IPS-20b (cell line): ENCODE data around the gene CTF1.
A peak's percentile ranks its signal among the peaks of the same experiment; 100 is the strongest.
"Not testable (repeated sequence)": the region's sequence is repeated elsewhere in the genome, so short reads cannot be mapped to it uniquely, and the experiment has no call there.

Experiments
- H3K27ac ChIP-seq: one replicate; pipeline ENCODE4 v1.5.1; 2013; ENCODE audit warnings: low read length
- H3K27me3 ChIP-seq: 2 replicates; pipeline ENCODE4 v1.6.1; 2013; ENCODE audit warnings: mild to moderate bottlenecking, low read length, inconsistent platforms; ENCODE audit not compliant: insufficient read depth
- H3K36me3 ChIP-seq: 2 replicates; pipeline ENCODE4 v1.6.1; 2013; ENCODE audit warnings: low read depth, mild to moderate bottlenecking, inconsistent platforms, low read length, moderate library complexity; ENCODE audit not compliant: insufficient read depth
- H3K4me1 ChIP-seq: 2 replicates; pipeline ENCODE4 v1.6.1; 2013; ENCODE audit warnings: mild to moderate bottlenecking, control low read depth, inconsistent platforms, low read length, moderate library complexity; ENCODE audit not compliant: insufficient read depth
- H3K4me3 ChIP-seq: 2 replicates; pipeline ENCODE4 v1.5.1; 2013; ENCODE audit warnings: mild to moderate bottlenecking, low read length, inconsistent platforms
- H3K9ac ChIP-seq: 2 replicates; pipeline ENCODE4 v1.6.1; 2013; ENCODE audit warnings: low read depth, mild to moderate bottlenecking, inconsistent platforms, low read length, moderate library complexity
- H3K9me3 ChIP-seq: 2 replicates; pipeline ENCODE4 v1.6.1; 2013; ENCODE audit warnings: mild to moderate bottlenecking, low read depth, low read length, inconsistent platforms; ENCODE audit not compliant: insufficient read depth

Gene CTF1

DNA sequence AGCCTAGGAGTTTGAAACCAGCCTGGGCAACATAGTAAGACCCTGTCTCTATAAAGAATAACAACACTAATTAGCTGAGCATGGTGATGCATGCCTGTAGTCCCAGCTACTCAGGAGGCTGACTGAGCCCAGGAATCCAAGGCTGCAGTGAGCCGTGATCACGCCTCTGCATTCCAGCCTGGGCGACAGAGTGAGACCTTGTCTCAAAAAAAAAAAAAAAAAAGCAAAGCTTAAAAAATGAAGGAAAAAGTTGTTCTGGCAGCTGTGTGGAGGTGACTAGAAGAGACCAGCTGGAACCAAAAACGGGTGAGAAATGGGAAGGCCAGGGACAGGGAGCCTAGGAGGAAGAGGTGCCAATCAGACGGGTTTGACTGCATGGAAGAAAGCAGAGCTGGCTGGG, 6.7 kb upstream of the CTF1 start:
- no peaks in the 10 kb centered on the region for H3K4me1 ChIP-seq
- no peak overlapping the region for H3K4me3 ChIP-seq
- no peak overlapping the region for H3K9ac ChIP-seq
- H3K27ac ChIP-seq = no peak overlapping the region
- peaks cover 11% of the 10 kb centered on the region; the same call in 1 of the 2 replicates for H3K36me3 ChIP-seq
- H3K27me3 ChIP-seq = peaks cover 6% of the 10 kb centered on the region
- no peaks in the 10 kb centered on the region for H3K9me3 ChIP-seq

DNA sequence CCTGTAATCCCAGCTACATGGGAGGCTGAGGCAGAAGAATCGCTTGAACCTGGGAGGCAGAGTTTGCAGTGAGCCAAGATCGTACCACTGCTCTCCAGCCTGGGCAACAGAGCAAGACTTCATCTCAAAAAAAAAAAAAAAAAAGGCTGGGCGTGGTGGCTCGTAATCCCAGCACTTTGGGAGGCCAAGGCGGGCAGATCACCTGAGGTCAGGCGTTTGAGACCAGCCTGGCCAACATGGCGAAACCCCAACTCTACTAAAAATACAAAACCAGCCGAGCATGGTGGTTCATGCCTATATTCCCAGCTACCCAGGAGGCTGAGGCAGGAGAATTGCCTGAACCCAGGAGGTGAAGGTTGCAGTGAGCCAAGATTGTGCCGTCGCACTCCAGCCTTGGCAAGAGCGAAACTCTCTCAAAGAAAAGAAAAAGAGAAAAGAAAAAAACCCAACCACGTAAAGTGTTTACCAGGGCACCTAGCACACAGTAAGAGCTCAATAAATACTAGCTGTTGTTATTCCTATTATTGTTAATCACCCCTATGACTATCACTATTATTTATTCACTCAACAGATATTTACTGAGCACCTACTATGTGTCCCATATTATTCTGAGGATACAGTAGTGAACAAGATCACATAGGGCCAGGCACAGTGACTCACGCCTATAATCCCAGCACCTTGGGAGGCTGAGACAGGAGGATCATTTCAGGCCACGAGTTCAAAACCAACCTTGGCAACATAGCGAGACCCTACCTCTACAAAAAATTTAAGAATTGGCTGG, 5.2 kb upstream of the CTF1 start:
- H3K4me3 ChIP-seq, H3K4me1 ChIP-seq, H3K9ac ChIP-seq, H3K36me3 ChIP-seq, H3K27ac ChIP-seq, H3K9me3 ChIP-seq: not testable (repeated sequence)
- peaks cover 17% of the 10 kb centered on the region for H3K27me3 ChIP-seq

DNA sequence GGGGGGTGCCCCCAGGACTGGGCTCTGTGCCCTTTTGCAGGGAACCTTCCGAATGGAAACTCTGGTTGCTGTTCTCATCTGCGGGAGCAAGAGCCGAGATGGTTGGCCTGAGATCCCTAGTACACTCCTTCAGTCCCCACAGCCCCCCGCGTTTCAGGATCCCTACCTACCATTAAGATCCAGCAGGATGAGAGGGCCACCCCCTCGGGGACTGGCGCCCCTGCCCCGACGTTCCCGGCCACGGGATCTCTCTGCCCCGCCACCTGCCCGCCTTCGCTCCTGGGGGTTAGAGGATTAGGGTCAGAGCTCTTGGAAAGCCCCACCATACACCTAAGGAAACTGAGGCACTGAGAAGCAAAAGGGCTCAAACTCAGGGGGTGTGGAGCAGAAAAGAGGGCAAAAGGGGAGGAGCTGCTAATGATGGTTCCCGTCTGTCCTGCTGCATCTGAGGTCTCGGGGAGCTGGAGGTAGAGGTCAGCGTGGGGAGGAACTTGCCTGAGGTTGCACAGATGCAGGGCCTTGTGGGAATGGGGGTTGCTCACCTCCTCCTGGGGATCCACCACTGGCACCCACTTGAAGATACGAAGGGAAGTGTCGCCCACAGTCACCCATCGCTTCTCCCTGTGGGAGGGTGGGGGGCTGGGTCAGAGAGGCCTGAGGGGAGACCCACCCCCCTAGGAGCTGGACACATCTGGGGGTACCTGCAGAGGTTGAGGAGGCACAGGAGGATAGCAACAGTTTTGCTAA, 3.6 kb upstream of the CTF1 start:
- Histone ChIP-seq H3K27ac (no peak overlapping the region), H3K36me3 (0 out of 2 replicates have a peak, but pooled peaks cover 7% of the 10 kb centered on the region)

DNA sequence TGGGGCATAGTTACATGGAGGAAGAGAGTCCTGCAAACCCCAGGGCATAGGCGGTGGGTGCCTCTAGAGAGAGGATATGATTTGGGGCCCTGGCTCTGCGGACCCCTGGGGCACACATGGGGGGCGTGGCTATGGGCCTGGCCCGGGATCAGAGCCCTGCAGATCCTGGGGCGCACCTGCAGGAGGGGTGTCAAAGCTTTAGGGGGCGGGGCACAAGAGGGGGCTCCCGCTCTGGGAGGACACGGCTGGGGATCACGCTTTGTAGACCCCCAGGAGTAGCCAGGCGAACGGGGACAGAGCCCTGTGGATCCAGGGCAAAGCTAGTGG, 3.0 kb upstream of the CTF1 start:
- no peaks in the 10 kb centered on the region for H3K9me3 ChIP-seq
- H3K9ac ChIP-seq = peak overlapping the region; percentile 75; the same call in 1 of the 2 replicates
- H3K27ac ChIP-seq = no peak overlapping the region
- H3K4me3 ChIP-seq = peak overlapping the region; percentile 77
- H3K36me3 ChIP-seq = 0 out of 2 replicates have a peak, but pooled peaks cover 7% of the 10 kb centered on the region
- peaks cover 6% of the 10 kb centered on the region for H3K4me1 ChIP-seq
- H3K27me3 ChIP-seq = peaks cover 17% of the 10 kb centered on the region

More for the DNA sequence above, 3.6 kb upstream of the CTF1 start:
- H3K27me3 ChIP-seq = peaks cover 17% of the 10 kb centered on the region
- no peaks in the 10 kb centered on the region for H3K9me3 ChIP-seq
- peaks cover 6% of the 10 kb centered on the region for H3K4me1 ChIP-seq
- H3K4me3 ChIP-seq = peak overlapping the region; percentile 77
- H3K9ac ChIP-seq = no peak overlapping the region

DNA sequence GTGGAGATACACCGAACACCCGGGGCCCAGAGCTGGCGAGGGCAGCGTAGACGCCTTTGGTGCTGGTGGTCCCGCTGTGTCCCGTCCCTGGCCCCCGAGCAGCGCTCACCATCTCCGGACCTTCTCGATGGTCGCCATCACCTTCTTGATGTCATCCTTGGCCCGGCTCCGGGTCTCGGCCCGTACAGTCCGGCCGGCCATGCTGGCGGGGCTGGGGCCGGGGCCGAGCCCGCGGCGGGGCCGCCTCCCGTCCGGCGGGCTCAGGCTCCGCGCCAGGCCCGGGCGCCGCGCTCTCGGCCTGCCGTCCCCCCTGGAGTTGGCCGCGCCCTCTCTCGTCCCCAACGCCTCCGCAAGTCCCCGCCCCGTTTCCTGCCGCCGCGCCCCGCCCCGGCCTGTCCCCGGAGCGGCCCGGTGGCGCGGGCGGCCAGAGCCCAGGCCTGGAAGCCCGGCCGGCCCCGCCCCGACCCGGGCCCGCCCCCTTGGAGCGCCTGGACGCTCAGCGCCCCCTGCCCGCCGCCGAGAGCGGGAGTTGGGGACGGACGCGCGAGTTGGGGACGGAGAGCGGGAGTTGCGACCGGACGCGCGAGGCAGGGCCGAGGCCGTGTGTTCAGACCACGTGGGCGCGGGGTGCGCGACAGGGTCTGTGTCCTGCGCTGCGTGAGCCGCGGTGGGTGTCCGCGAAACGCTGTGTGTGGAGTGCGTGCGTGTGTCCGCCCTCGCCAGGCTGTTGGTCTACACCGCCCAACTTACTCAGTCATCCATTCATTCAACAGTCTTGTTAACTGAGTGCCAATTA, 2.5 kb upstream of the CTF1 start, which contains the start of gene BCL7C:
Gene BCL7C, minus strand, starts transcription at position 334 of the 796 bp plus-strand sequence. Its CDS starts 133 bp downstream, at position 201.
- H3K4me1 ChIP-seq = peaks cover 6% of the 10 kb centered on the region
- peak within 1 kb of the TSS; percentile 77 for H3K4me3 ChIP-seq
- H3K36me3 ChIP-seq = 0 out of 2 replicates have a peak, but pooled peaks cover 4% of the 10 kb centered on the region
- H3K9me3 ChIP-seq = no peaks in the 10 kb centered on the region
- H3K27me3 ChIP-seq = peaks cover 17% of the 10 kb centered on the region
- H3K9ac ChIP-seq = peak within 1 kb of the TSS; percentile 75; the same call in 1 of the 2 replicates
- no peak within 1 kb of the TSS for H3K27ac ChIP-seq

DNA sequence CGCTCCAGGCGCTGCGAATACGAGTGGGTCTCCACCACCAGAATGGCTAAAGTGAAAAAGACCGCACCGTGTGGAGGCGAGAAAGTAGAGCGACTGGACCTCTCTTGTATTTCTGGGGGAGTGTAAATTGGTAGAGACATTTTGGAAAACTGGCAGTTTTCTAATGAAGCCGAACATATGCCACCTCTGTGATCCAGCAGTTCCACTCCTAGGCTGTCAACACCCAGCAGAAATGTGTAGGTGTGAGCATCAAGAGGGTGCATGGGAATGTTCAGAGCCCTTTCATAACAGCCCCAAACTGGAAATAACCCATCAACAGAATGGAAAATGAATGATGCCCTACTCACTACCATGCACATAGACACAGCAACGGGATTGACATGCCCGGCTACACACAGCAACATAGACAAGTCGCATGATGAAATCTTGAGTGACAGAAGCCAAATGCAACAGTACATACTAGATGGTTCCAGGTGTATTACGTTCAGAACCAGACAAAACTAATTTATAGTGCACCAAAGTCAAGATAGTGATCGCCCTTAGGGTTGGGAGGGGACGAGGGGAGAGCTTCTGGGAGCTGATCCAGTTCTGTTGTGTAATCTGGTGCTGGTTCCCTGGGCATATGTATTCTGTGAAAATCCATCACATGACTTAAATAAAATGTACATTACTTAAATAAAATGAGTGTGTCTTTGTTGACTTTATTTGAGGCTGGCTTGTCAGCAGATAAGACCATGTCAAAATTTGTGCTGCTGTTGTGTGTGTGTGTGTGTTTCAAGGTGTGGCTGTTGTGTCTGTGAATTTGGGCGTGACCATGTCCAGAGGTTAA, 1.7 kb upstream of the CTF1 start:
- Histone ChIP-seq H3K4me3 (peak overlapping the region; percentile 53; the same call in 1 of the 2 replicates), H3K36me3 (no peaks in the 10 kb centered on the region), H3K9ac (peak overlapping the region; percentile 12; the same call in 1 of the 2 replicates), H3K9me3 (no peaks in the 10 kb centered on the region), H3K27ac (no peak overlapping the region), H3K4me1 (peaks cover 6% of the 10 kb centered on the region), H3K27me3 (peaks cover 17% of the 10 kb centered on the region)

DNA sequence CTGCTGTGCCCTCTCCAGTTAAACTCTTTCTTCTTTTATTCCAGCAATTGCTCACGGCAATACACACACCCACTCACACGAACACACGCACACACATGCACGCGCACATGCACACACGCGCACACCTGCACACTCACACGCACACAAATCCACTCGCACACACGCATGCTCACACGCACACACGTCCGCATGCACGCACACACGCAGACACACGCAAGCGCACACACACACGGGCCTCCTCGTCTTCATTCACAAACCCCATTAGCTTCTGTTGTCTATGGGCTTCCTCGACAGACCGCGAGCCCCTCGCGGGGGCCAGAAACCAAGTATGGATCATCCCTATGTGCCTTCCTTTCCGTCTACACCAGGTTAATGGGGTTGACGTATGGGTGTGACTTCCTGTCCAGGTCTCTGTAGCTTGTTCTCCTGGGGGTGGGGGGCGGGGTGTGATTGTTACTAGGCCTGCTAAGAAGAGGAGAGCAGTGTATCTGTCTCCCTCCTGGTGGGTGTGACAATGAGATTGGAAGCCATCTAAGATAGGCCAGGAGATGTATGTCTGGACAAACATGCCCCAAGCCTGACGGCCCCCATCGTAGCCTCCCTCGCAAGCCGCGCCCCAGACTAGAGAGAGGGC, 670 bp upstream of the CTF1 start:
- no peak overlapping the region for H3K27ac ChIP-seq
- H3K4me3 ChIP-seq = peak overlapping the region; percentile 82
- peaks cover 6% of the 10 kb centered on the region for H3K4me1 ChIP-seq
- H3K36me3 ChIP-seq = no peaks in the 10 kb centered on the region
- peaks cover 20% of the 10 kb centered on the region for H3K27me3 ChIP-seq
- peak overlapping the region; percentile 81; the same call in 1 of the 2 replicates for H3K9ac ChIP-seq
- no peaks in the 10 kb centered on the region for H3K9me3 ChIP-seq

DNA sequence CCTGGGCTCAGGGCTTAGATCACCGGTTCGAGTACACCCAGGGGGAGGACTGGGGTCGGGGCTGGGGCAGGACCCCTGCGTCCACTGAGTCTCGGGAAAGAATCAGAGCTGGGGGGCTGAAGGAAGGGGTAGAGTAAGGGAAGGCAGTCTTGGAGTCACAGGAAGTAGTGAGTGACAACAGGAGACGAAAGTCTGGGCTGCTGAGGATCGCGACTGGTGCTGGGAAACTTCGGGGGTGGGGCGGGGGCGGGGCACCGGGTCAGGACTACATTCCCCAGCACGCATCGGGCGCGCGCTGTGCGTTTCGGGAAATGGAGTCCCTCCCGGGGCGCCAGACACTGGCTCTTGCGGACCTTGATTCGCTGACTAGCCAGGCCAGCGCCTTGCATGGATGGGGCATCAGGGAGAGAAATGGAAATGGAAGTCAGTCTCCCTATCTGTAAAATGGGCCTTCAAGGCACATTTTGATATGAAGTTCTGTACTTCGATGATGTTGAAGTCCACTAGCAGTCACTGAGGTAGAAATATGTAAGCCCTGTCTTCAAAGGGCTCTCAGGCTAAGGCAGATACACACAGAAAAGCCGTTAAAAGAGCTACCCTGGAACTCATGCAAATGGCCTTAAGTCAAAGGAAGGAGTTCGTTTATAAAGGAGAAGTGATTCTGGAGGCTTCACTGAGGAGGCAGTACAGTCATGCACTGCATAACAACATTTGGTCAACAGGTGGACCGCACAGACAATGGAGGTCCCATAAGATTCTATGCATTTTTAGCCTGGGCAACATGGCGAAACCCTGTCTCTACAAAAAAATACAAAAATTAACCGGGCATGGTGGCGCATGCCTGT, 697 bp downstream of the CTF1 start:
- H3K27me3 ChIP-seq = peaks cover 31% of the 10 kb centered on the region
- H3K4me1 ChIP-seq = peaks cover 6% of the 10 kb centered on the region
- no peaks in the 10 kb centered on the region for H3K9me3 ChIP-seq
- H3K9ac ChIP-seq = peak overlapping the region; percentile 81; the same call in 1 of the 2 replicates
- H3K27ac ChIP-seq = peak overlapping the region; percentile 82
- peak overlapping the region; percentile 82 for H3K4me3 ChIP-seq
- no peaks in the 10 kb centered on the region for H3K36me3 ChIP-seq

DNA sequence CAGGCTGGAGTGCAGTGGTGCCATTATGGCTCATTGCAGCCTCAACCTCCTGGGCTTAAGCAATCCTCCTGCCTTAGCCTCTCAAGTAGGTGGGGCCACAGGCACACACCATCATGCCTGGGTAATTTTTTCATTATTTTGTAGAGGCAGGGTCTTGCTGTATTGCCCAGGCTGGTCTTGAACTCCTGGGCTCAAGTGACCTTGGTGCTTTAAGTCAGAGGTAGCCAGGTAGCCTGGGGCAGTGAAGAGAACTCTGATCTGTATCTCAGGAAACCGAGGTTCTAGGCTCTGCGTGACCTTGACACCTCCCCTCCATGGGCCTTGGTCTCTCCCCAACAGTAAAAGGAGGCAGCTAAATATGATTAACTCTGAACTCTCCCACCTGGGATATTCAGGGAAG, 3.4 kb downstream of the CTF1 start:
- no peak overlapping the region for H3K4me3 ChIP-seq
- peaks cover 24% of the 10 kb centered on the region for H3K27me3 ChIP-seq
- H3K36me3 ChIP-seq = no peaks in the 10 kb centered on the region
- H3K9ac ChIP-seq = no peak overlapping the region
- no peaks in the 10 kb centered on the region for H3K9me3 ChIP-seq
- no peak overlapping the region for H3K27ac ChIP-seq
- peaks cover 6% of the 10 kb centered on the region for H3K4me1 ChIP-seq

DNA sequence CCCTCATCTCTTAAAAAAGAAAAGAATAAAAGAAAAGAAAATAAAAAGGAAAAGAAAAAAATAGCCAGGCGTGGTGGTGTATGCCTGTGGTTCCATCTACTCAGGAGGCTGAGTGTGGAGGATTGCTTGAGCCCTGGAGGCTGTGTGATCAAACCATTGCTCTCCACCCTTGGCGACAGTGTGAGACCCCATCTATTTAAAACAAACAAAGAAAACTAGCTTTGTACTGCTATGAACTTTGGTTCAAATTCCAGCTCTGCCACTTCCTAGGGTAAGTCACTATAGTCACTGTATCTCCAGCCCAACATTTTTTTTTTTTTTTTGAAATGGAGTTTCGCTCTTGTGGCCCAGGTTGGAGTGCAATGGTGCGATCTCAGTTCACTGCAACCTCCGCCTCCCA, 4.2 kb downstream of the CTF1 start:
- no peak overlapping the region for H3K9ac ChIP-seq
- H3K36me3 ChIP-seq = no peaks in the 10 kb centered on the region
- peaks cover 16% of the 10 kb centered on the region for H3K27me3 ChIP-seq
- peaks cover 4% of the 10 kb centered on the region for H3K4me1 ChIP-seq
- no peak overlapping the region for H3K27ac ChIP-seq
- H3K9me3 ChIP-seq = no peaks in the 10 kb centered on the region
- no peak overlapping the region for H3K4me3 ChIP-seq
